Ovary (tissue), 9 donors: ENCODE measurements around the gene GRIK5. TPM values are rescaled to one million over a fixed set of nuclear protein-coding genes. Genes with fewer than 3 reads are reported as not detected.

Source experiments
- DNase-seq, 5 donors: peaks; one replicate each; pipeline ENCODE4 v3.0.0-alpha.2; 2019 to 2020
- H3K27ac ChIP-seq, 2 donors: fragments of 200-600 bp; one replicate each; pipeline versions ENCODE4 v1.5.1 to v1.8.0; 2019 to 2022
- H3K27me3 ChIP-seq: fragments of 200-600 bp; one replicate; pipeline ENCODE4 v1.8.0; 2022
- H3K36me3 ChIP-seq: fragments of 200-600 bp; sonication (generic); one replicate; pipeline ENCODE4 v1.5.1; 2019
- H3K4me1 ChIP-seq: one replicate; pipeline ENCODE4 v1.8.1; 2013; ENCODE audit warnings: mild to moderate bottlenecking, moderate library complexity; ENCODE audit not compliant: insufficient read depth
- H3K4me3 ChIP-seq: fragments of 200-600 bp; sonication (generic); one replicate; pipeline ENCODE4 v1.5.1; 2017
- H3K9me3 ChIP-seq, 2 donors: fragments of 200-600 bp in 1 of 2; sonication (generic) in 1 of 2; one replicate each; pipeline versions ENCODE4 v1.5.1 to v1.8.1; 2013 to 2019; ENCODE audit warnings: mild to moderate bottlenecking in 1 of 2, moderate library complexity in 1 of 2
- CTCF ChIP-seq, 3 donors: fragments of 450-650 bp in 2 of 3; fragments of 200-600 bp in 1 of 3; IDR thresholded peaks; one replicate each; pipeline versions ENCODE4 v1.5.1 to v1.8.0; 2016 to 2022; ENCODE audit warnings: antibody characterized with exemption in 3 of 3, mild to moderate bottlenecking in 1 of 3
- EP300 ChIP-seq: sonication (generic); formaldehyde crosslinking; IDR thresholded peaks from one replicate; pipeline ENCODE4 v1.6.1; 2017; ENCODE audit warnings: antibody characterized with exemption
- POLR2A ChIP-seq: fragments of 450-650 bp; IDR thresholded peaks from one replicate; pipeline ENCODE4 v1.6.1; 2017; ENCODE audit warnings: antibody characterized with exemption, mild to moderate bottlenecking, moderate library complexity
- WGBS, 3 donors: extraction: QIAGEN DNeasy Blood & Tissue Kit in 1 of 3; methylation state at CpG; one replicate each; pipeline versions ENCODE4 v1.1.5 to v1.1.7; 2013 to 2017; 5-methylcytosine and 5-hydroxymethylcytosine counted together
- intact Hi-C, 4 donors: fragments of 100-400 bp; cut with DNase I; formaldehyde crosslinking; loops; one replicate each; pipeline versions ENCODE4 v1.11.0 to v1.15.1; 2022 to 2023
- polyA plus RNA-seq, 2 donors: library from polyadenylated mRNA; stranded (reverse); fragments of 200-250 nt in 1 of 2; fragments of 350-450 nt in 1 of 2; fragmentation: Illumina TruSeq in 1 of 2; extraction: RNeasy Lipid Tissue Mini Kit (QIAGEN cat#74804) in 1 of 2; gene quantifications; one replicate each; pipeline ENCODE4 v1.2.3, GENCODE V29; 2013 to 2014
- total RNA-seq, 7 donors: library from RNA; depleted of rRNA in 2 of 7; stranded (reverse); fragments of >200 nt in 2 of 7; fragmentation: NEBNext Ultra II Directional in 3 of 7; extraction: Animal tissue kit (Norgen Biotek cat#: 25700) in 3 of 7; gene quantifications; one replicate each; pipeline versions ENCODE4 v1.1.0 to v1.2.4, GENCODE V29; 2016 to 2023
- donor health status: DM: no; HTN: no; CAD: no; lungs with moderate emphysema.
- donor health status: DM: no; HTN: no; CAD: no.
- donor health status: Bipolar disorder and iron deficiency.
- donor health status: DM: yes; HTN: yes; CAD: no.
- donor health status: DM: no; HTN: no; CAD: no.
- donor health status: DM: yes; HTN: yes; CAD: no.

Gene GRIK5
- total and polyA plus RNA-seq, 9 donors = 1.7 to 16.3 (median 3.7) TPM

GRCh38 chr19:42115219-42115618 is 45.2 kb upstream of the GRIK5 start:
- no peak overlapping the region for H3K4me3 ChIP-seq
- no peaks in the 10 kb centered on the region for H3K9me3 ChIP-seq
- intact Hi-C loops = no loop called here
- TF ChIP-seq POLR2A = no peak
- TF ChIP-seq CTCF (IDR thresholded peaks at IDR 0.05) = no peak
- no peak for TF ChIP-seq EP300
- H3K27ac ChIP-seq = no peak overlapping the region
- H3K27me3 ChIP-seq = no peaks in the 10 kb centered on the region
- 15 to 24% (median 16%) methylated on average over 4 of the region's 4 CpGs for WGBS, 3 donors
- DNase-seq = no peak
- no peaks in the 10 kb centered on the region for H3K4me1 ChIP-seq
- H3K36me3 ChIP-seq = no peaks in the 10 kb centered on the region

- Histone ChIP-seq H3K27me3 (no peaks in the 10 kb centered on the region), H3K4me1 (no peaks in the 10 kb centered on the region), H3K36me3 (no peaks in the 10 kb centered on the region), H3K4me3 (no peak overlapping the region), H3K9me3 (no peaks in the 10 kb centered on the region), H3K27ac (no peak overlapping the region)
- intact Hi-C loops = no loop called here
- TF ChIP-seq EP300 (no peak), CTCF (IDR thresholded peaks at IDR 0.05) (no peak), POLR2A (no peak)
- no peak for DNase-seq
- 29 to 35% (median 32%) methylated on average over 7 of the region's 7 CpGs for WGBS, 3 donors
Measured at GRCh38 chr19:42114412-42114811, 44.4 kb upstream of the GRIK5 start.

GRCh38 chr19:42113641-42114348 is 43.8 kb upstream of the GRIK5 start:
- Histone ChIP-seq H3K27me3 (no peaks in the 10 kb centered on the region), H3K4me1 (peaks cover 4% of the 10 kb centered on the region), H3K27ac (no peak overlapping the region), H3K4me3 (no peak overlapping the region), H3K36me3 (no peaks in the 10 kb centered on the region), H3K9me3 (no peaks in the 10 kb centered on the region)
- TF ChIP-seq EP300 = no peak
- no peak for TF ChIP-seq CTCF (IDR thresholded peaks at IDR 0.05)
- no peak for TF ChIP-seq POLR2A
- intact Hi-C loops = no loop called here
- DNase-seq = no peak
- WGBS, 3 donors = 36 to 44% (median 36%) methylated on average over 10 of the region's 10 CpGs

GRCh38 chr19:42111811-42112210 is 41.8 kb upstream of the GRIK5 start:
- DNase-seq = no peak
- TF ChIP-seq EP300 (no peak), CTCF (IDR thresholded peaks at IDR 0.05) (no peak), POLR2A (no peak)

More at GRCh38 chr19:42111811-42112210, 41.8 kb upstream of the GRIK5 start:
- H3K4me3 ChIP-seq = no peak overlapping the region
- 73 to 89% (median 76%) methylated on average over 3 of the region's 3 CpGs for WGBS, 3 donors
- no peaks in the 10 kb centered on the region for H3K9me3 ChIP-seq
- peaks cover 4% of the 10 kb centered on the region for H3K4me1 ChIP-seq
- H3K27me3 ChIP-seq = no peaks in the 10 kb centered on the region
- no peaks in the 10 kb centered on the region for H3K36me3 ChIP-seq
- H3K27ac ChIP-seq = no peak overlapping the region
- intact Hi-C loops = no loop called here
